HG03175 (cell line): ENCODE data around the gene CFD.
"Not testable (repeated sequence)": the region's sequence is repeated elsewhere in the genome, so short reads cannot be mapped to it uniquely, and the experiment has no call there.

Experiments
- ATAC-seq: cut with Tn5 transposase; IDR thresholded peaks from one replicate; pipeline ENCODE4 v1.9.1; 2021; ENCODE audit warnings: mild to moderate bottlenecking, moderate library complexity; ENCODE audit not compliant: unreplicated experiment

The CFD gene

DNA sequence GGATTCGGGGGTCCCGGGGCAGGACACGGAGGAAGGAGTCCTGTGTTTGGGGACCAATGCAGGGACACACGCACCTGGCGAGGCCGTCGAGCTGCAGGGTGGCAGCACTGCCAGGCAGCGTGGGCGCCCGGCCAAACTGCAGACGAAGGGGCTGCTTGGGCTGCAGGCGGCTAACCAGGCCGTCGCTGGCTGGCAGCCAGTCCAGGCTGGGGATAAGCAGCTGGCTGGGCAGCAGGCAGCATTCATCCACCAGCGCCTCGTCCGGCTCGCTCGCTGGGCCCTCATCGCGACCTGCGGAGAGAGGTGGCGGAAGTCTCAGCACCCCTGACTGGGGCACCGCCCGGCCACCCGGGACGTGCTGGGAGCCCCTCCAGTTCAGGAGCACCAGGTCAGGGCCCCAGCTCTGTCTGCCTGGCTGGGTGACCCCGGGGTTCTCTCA is 11.5 kb downstream of the CFD start:
- no peak for ATAC-seq

- no peak for ATAC-seq
Observed at GRCh38 chr19:871446-872265, 12.2 kb downstream of the CFD start.

GRCh38 chr19:872266-872951 is 12.9 kb downstream of the CFD start:
- ATAC-seq: no peak

DNA sequence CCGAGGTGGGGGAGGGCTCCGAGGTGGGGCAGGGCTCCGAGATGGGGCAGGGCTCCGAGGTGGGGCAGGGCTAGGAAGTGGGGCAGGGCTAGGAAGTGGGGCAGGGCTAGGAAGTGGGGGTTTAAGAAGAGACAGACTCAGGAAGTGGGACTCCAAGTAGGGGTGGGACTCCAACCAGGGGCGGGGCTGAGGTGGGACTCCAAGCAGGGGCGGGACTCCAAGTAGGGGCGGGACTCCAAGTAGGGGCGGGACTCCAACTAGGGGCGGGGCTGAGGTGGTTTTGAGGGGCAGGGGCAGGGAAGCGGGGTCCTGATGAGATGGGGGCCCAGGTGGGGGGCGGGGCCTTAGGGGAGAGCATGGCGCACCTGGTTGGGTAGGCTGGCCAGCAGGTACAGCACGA is 13.6 kb downstream of the CFD start:
- ATAC-seq: no peak

- ATAC-seq: no peak
Observed at GRCh38 chr19:873561-874041, 14.1 kb downstream of the CFD start.

GRCh38 chr19:875265-875879 is 15.9 kb downstream of the CFD start:
- no peak for ATAC-seq

DNA sequence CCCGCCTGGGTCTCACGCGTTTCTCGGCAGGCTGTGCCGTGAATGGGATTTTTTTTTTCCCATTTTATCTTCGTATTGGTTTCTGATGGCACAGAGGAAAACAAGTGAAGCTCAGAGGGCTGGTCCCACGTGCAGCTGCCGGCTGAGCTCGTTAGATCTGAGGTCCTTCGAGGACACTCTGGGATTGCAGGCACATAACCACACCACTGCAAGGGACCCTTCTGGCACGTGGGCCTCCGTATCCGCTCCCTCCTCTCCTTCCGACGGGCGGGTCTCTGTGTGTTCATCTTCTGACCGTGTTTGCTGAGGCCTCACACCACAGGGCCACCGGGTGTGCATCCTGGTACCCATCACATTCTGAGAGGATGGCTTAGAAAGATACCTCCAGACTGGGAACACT is 16.6 kb downstream of the CFD start:
- ATAC-seq: no peak

- ATAC-seq: no peak
Observed at GRCh38 chr19:876780-877314, 17.4 kb downstream of the CFD start.

- not testable (repeated sequence) for ATAC-seq
Observed at GRCh38 chr19:877992-878660, 18.7 kb downstream of the CFD start.

GRCh38 chr19:878751-879561 is 19.5 kb downstream of the CFD start:
- ATAC-seq: not testable (repeated sequence)

- no peak for ATAC-seq
Observed at GRCh38 chr19:879711-880438, 20.4 kb downstream of the CFD start.

DNA sequence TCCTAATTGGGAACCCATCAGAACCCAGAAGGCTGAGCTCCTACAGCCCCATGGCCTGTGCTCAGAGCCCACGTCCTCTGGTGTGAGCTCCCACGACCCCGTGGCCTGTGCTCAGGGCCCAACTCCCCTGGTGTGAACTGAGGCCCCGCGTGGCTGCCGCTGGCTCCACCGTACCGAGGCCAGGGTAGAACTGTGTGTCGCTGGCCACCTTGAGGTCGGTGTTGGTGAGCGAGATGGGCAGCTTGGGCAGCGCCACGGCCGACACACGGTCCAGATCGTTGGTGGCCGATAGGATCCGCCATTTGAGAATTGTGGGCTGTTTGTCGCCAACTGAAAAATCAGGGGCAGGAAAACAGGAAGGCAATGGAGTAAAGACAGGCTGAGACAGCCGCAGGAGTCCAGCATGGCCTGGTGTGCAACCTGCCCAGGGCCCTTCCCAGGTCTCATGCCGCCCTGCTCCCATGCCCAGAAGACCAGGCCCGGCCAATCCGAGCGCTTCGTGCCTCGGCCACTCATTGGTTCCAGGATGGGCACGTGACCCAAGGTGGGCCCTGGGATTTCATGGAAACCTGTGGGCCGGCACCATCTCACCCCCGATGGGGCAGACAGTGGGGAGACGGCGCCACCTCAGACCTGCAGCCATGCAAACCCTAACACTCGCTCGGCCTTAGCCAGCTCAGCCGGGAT is 22.1 kb downstream of the CFD start:
- ATAC-seq: no peak

- no peak for ATAC-seq
Observed at GRCh38 chr19:882871-883497, 23.5 kb downstream of the CFD start.

- ATAC-seq: no peak
Observed at GRCh38 chr19:883661-884211, 24.3 kb downstream of the CFD start.

- no peak for ATAC-seq
Observed at GRCh38 chr19:884420-885211, 25.2 kb downstream of the CFD start.

- no peak for ATAC-seq
Observed at GRCh38 chr19:885536-886224, 26.2 kb downstream of the CFD start.

- ATAC-seq: no peak
Observed at GRCh38 chr19:887072-887471, 27.6 kb downstream of the CFD start.
